ENCODE results near the gene PPP2R3B. TPM values are rescaled to one million over a fixed set of nuclear protein-coding genes. Genes with fewer than 3 reads are reported as not detected.

The PPP2R3B gene
- total RNA-seq, 6 experiments from 2014 or later = 11.7 to 20.5 (median 13.9) TPM

- H3K36me3 Mint-ChIP-seq (ENCODE audit: low read depth) = peaks cover 41% of the 10 kb centered on the region
- peaks cover 36% of the 10 kb centered on the region for H3K9me3 Mint-ChIP-seq
- no peak overlapping the region for H3K4me3 Mint-ChIP-seq
- H3K4me1 Mint-ChIP-seq (ENCODE audit: low read depth) = peaks cover 18% of the 10 kb centered on the region
- TF ChIP-seq, protein P1, sequence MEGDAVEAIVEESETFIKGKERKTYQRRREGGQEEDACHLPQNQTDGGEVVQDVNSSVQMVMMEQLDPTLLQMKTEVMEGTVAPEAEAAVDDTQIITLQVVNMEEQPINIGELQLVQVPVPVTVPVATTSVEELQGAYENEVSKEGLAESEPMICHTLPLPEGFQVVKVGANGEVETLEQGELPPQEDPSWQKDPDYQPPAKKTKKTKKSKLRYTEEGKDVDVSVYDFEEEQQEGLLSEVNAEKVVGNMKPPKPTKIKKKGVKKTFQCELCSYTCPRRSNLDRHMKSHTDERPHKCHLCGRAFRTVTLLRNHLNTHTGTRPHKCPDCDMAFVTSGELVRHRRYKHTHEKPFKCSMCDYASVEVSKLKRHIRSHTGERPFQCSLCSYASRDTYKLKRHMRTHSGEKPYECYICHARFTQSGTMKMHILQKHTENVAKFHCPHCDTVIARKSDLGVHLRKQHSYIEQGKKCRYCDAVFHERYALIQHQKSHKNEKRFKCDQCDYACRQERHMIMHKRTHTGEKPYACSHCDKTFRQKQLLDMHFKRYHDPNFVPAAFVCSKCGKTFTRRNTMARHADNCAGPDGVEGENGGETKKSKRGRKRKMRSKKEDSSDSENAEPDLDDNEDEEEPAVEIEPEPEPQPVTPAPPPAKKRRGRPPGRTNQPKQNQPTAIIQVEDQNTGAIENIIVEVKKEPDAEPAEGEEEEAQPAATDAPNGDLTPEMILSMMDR (IDR thresholded peaks at IDR 0.05) = no peak
- DNase-seq = no peak
- peak overlapping the region; percentile 31; the same call in 1 of the 2 replicates for H3K27ac Mint-ChIP-seq
- H3K27me3 Mint-ChIP-seq (ENCODE audit: insufficient read depth) = 0 out of 2 replicates have a peak, but pooled peaks cover 2% of the 10 kb centered on the region
Measured at GRCh38 chrX:357035-357692, 29.5 kb downstream of the PPP2R3B start.

GRCh38 chrX:356385-357034, 30.2 kb downstream of the PPP2R3B start:
- Mint-ChIP-seq H3K27me3 (ENCODE audit: insufficient read depth) (0 out of 2 replicates have a peak, but pooled peaks cover 2% of the 10 kb centered on the region), H3K4me3 (no peak overlapping the region), H3K36me3 (ENCODE audit: low read depth) (peaks cover 34% of the 10 kb centered on the region), H3K27ac (peak overlapping the region; percentile 31; the same call in 1 of the 2 replicates), H3K9me3 (peaks cover 30% of the 10 kb centered on the region), H3K4me1 (ENCODE audit: low read depth) (peaks cover 18% of the 10 kb centered on the region)
- TF ChIP-seq, protein P1 (IDR thresholded peaks at IDR 0.05) = no peak
- DNase-seq = peak; percentile 70

- no peak for DNase-seq
- H3K9me3 Mint-ChIP-seq = peaks cover 22% of the 10 kb centered on the region
- H3K36me3 Mint-ChIP-seq (ENCODE audit: low read depth) = peaks cover 25% of the 10 kb centered on the region
- TF ChIP-seq, protein P1 (IDR thresholded peaks at IDR 0.05) = no peak
- H3K4me1 Mint-ChIP-seq (ENCODE audit: low read depth) = peaks cover 18% of the 10 kb centered on the region
- peaks cover 2% of the 10 kb centered on the region; the same call in 1 of the 2 replicates for H3K27me3 Mint-ChIP-seq (ENCODE audit: insufficient read depth)
- H3K4me3 Mint-ChIP-seq = no peak overlapping the region
- no peak overlapping the region for H3K27ac Mint-ChIP-seq
Measured at GRCh38 chrX:355329-356050, 31.2 kb downstream of the PPP2R3B start.

GRCh38 chrX:353566-354535, 32.9 kb downstream of the PPP2R3B start:
- Mint-ChIP-seq H3K27me3 (ENCODE audit: insufficient read depth) (peaks cover 2% of the 10 kb centered on the region; the same call in 1 of the 2 replicates), H3K36me3 (ENCODE audit: low read depth) (peaks cover 11% of the 10 kb centered on the region), H3K27ac (no peak overlapping the region), H3K4me1 (ENCODE audit: low read depth) (peaks cover 18% of the 10 kb centered on the region), H3K4me3 (no peak overlapping the region), H3K9me3 (peaks cover 6% of the 10 kb centered on the region; the same call in 1 of the 2 replicates)
- TF ChIP-seq, protein P1 (IDR thresholded peaks at IDR 0.05) = no peak
- no peak for DNase-seq
